ENCODE results near the gene CPN2. TPM values are rescaled to one million over a fixed set of nuclear protein-coding genes. Genes with fewer than 3 reads are reported as not detected.

The CPN2 gene
- total and polyA plus RNA-seq, 2 of the 8 experiments (the other 6 are each of a cell fraction or from before 2014, with no cell fraction given): 0.03 TPM; not detected in 1

GRCh38 chr3:194333981-194334320 lies 17.2 kb downstream of the CPN2 start:
- no peak overlapping the region for H2AK5ac ChIP-seq (ENCODE audit: low read depth, low read length)
- no peak overlapping the region for H4K8ac ChIP-seq (ENCODE audit: extremely low read depth, insufficient read depth, low read length)
- H2AFZ ChIP-seq (ENCODE audit: low read length): no peak overlapping the region
- no peak overlapping the region for H3K56ac ChIP-seq (replicated peaks; ENCODE audit: insufficient read length, low read depth, low read length)
- no peak overlapping the region for H3K14ac ChIP-seq (ENCODE audit: insufficient read length)
- no peak overlapping the region for H3K9ac ChIP-seq (replicated peaks in 1 of 4; ENCODE audit: extremely low read depth in 1 of 4, low read depth in 3 of 4, low read length in 3 of 4)
- H2BK20ac ChIP-seq (ENCODE audit: low read length): no peak overlapping the region
- no peak overlapping the region for H2BK120ac ChIP-seq (replicated peaks; ENCODE audit: low read depth, low read length)
- H3K4me2 ChIP-seq (ENCODE audit: insufficient read depth in 1 of 2, low read depth in 2 of 2, low read length in 2 of 2): peak overlapping the region; percentile 15 to 73; a peak in 2 of 4 replicates
- peaks cover 0 to 3% (median under 1%) of the 10 kb centered on the region in 4 experiments; a peak in 1 of 7 replicates for H3K4me1 ChIP-seq (replicated peaks in 1 of 4; ENCODE audit: control insufficient read depth in 3 of 4, insufficient read depth in 4 of 4, low read length in 3 of 4)
- no peak overlapping the region for H3K27ac ChIP-seq (ENCODE audit: low read depth, low read length)
- peak overlapping the region; percentile 48; the same call in 1 of the 2 replicates for H3K18ac ChIP-seq (ENCODE audit: extremely low read depth, low read length)
- H2BK15ac ChIP-seq (ENCODE audit: low read length): no peak overlapping the region
- POLR2A ChIA-PET (ENCODE audit: partially characterized antibody): interaction anchor here (0.7 kb wide), 1 partner anchor 13 kb away, joined by 3 read pairs; no protein-coding TSS in a partner anchor
- DNase-seq (ENCODE audit: low read depth in 1 of 2, low spot score in 2 of 2) (no peak), FAIRE-seq (peak; percentile 84)
- H3K36me3 ChIP-seq (ENCODE audit: control insufficient read depth in 2 of 4, insufficient read depth in 4 of 4, low read length in 3 of 4): no peaks in the 10 kb centered on the region
- H3K23me2 ChIP-seq (ENCODE audit: low read depth, low read length): peaks cover 2% of the 10 kb centered on the region
- no peak for TF ChIP-seq TAF1 (IDR thresholded peaks at IDR 0.05; ENCODE audit: low read depth, low read length)
- no peak for TF ChIP-seq TBP (IDR thresholded peaks at IDR 0.05; ENCODE audit: low read depth, low read length)
- no peak for TF ChIP-seq TEAD4 (IDR thresholded peaks at IDR 0.05; ENCODE audit: low read depth, low read length)
- TF ChIP-seq NRF1 (IDR thresholded peaks at IDR 0.05; ENCODE audit: low read depth, low read length): no peak
- no peak for TF ChIP-seq BCL11A (IDR thresholded peaks at IDR 0.05; ENCODE audit: low read depth in 2 of 2, low read length in 2 of 2)
- no peak for TF ChIP-seq FOSL1 (IDR thresholded peaks at IDR 0.05; ENCODE audit: insufficient read depth, low read depth, low read length)
- TF ChIP-seq CEBPB (IDR thresholded peaks at IDR 0.05; ENCODE audit: low read depth, low read length): no peak
- TF ChIP-seq MAFK (IDR thresholded peaks at IDR 0.05; ENCODE audit: low read depth, low read length): no peak
- no peak for TF ChIP-seq POU5F1 (IDR thresholded peaks at IDR 0.05; ENCODE audit: low read depth, low read length)
- TF ChIP-seq, protein P1, sequence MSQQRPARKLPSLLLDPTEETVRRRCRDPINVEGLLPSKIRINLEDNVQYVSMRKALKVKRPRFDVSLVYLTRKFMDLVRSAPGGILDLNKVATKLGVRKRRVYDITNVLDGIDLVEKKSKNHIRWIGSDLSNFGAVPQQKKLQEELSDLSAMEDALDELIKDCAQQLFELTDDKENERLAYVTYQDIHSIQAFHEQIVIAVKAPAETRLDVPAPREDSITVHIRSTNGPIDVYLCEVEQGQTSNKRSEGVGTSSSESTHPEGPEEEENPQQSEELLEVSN (IDR thresholded peaks at IDR 0.05): no peak
- H3K4ac ChIP-seq (replicated peaks; ENCODE audit: insufficient read length, low read depth, low read length): no peak overlapping the region
- H3K79me1 ChIP-seq (ENCODE audit: low read depth, low read length): no peaks in the 10 kb centered on the region
- no peak overlapping the region for H4K5ac ChIP-seq (ENCODE audit: insufficient read length, low read depth, low read length)
- no peak overlapping the region for H2BK12ac ChIP-seq (ENCODE audit: low read depth, low read length)
- CTCF ChIA-PET (ENCODE audit: partially characterized antibody): interaction anchor here (0.7 to 15.8 kb wide), 26 partner anchors 11 to 688 kb away, joined by 3 to 344 read pairs (median 4); partner anchors contain the start of genes CPN2, GP5 and LRRC15
- no peak overlapping the region for H2BK5ac ChIP-seq (ENCODE audit: low read depth, low read length)
- 44% methylated on average over 15 of the region's 15 CpGs; no CpG with 5 or more reads in 1 of the 2 experiments for WGBS, 2 experiments (ENCODE audit: extremely low coverage in 1 of 2, insufficient coverage in 1 of 2, insufficient read length in 1 of 2, insufficient replicate concordance in 2 of 2, low coverage in 1 of 2, low lambda C conversion rate in 2 of 2, missing lambda C conversion rate in 1 of 2)
- H3K23ac ChIP-seq (ENCODE audit: insufficient read length): no peak overlapping the region
- no peak overlapping the region for H4K91ac ChIP-seq (replicated peaks; ENCODE audit: insufficient read length, low read length)
- 0 out of 8 replicates have a peak overlapping the region, but pooled peaks of 1 of the 4 experiments have one; percentile 62 for H3K4me3 ChIP-seq (ENCODE audit: extremely low read depth in 1 of 4, insufficient read depth in 2 of 4, low read depth in 3 of 4, low read length in 4 of 4)
- H3K27me3 ChIP-seq (replicated peaks in 1 of 4; ENCODE audit: control insufficient read depth in 3 of 4, extremely low read depth in 1 of 4, insufficient read depth in 3 of 4, low read length in 3 of 4): peaks cover 0 to 24% (median 15%) of the 10 kb centered on the region in 4 experiments; a peak in 5 of 7 replicates
- H4K20me1 ChIP-seq (replicated peaks in 1 of 2; ENCODE audit: control insufficient read depth in 1 of 2, insufficient read depth in 2 of 2, low read length in 2 of 2): no peaks in the 10 kb centered on the region
- no peaks in the 10 kb centered on the region for H3K9me3 ChIP-seq (ENCODE audit: insufficient read depth in 2 of 2, low read depth in 1 of 2, low read length in 1 of 2)
- H3K79me2 ChIP-seq (ENCODE audit: control insufficient read depth in 1 of 2, insufficient read depth in 2 of 2, low read length in 2 of 2): no peaks in the 10 kb centered on the region

All from H1 (cell line).